ENCODE measurements around the gene SHKBP1.

DNA sequence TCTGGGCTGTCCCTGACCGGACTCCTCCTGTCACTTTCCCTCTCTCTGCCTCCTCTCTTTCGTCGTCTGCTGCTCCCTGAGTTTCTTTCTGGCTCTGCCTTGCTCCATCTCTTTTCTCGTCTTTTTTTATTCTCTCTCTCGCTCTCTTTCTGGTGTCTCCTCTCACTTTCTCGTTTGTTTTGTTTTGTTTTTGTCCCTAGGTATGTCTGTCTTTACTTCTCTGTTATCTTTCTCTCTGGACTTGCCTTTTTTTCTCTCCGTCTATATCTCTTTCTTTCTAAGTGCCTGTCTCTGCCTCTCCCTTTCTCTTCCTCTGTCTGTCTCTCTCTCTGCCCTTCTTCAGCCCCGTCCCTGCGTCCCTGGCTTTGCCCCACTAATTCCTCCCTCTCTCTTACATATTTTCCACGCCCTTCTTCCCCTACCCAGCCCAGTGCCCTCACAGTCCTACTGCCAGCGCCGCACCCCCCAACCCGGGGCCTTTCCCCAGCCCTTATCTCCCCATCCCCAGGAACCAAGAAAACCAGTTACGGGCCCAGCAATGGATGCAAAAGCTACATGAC, 48.1 kb upstream of the SHKBP1 start:
- TF ChIP-seq, protein P1, sequence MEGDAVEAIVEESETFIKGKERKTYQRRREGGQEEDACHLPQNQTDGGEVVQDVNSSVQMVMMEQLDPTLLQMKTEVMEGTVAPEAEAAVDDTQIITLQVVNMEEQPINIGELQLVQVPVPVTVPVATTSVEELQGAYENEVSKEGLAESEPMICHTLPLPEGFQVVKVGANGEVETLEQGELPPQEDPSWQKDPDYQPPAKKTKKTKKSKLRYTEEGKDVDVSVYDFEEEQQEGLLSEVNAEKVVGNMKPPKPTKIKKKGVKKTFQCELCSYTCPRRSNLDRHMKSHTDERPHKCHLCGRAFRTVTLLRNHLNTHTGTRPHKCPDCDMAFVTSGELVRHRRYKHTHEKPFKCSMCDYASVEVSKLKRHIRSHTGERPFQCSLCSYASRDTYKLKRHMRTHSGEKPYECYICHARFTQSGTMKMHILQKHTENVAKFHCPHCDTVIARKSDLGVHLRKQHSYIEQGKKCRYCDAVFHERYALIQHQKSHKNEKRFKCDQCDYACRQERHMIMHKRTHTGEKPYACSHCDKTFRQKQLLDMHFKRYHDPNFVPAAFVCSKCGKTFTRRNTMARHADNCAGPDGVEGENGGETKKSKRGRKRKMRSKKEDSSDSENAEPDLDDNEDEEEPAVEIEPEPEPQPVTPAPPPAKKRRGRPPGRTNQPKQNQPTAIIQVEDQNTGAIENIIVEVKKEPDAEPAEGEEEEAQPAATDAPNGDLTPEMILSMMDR (IDR thresholded peaks at IDR 0.05) = no peak
- TF ChIP-seq POLR2A (IDR thresholded peaks at IDR 0.05) (no peak), EP300 (IDR thresholded peaks at IDR 0.05) (no peak), POLR2AphosphoS5 (IDR thresholded peaks at IDR 0.05) (no peak)
